Type B pancreatic cell (in vitro differentiated cells): ENCODE data around the gene MIPOL1. TPM values are rescaled to one million over a fixed set of nuclear protein-coding genes. Genes with fewer than 3 reads are reported as not detected.

Experiments used
- DNase-seq: peaks from one replicate; pipeline ENCODE4 v3.0.0; 2021; ENCODE audit warnings: mixed read lengths; ENCODE audit not compliant: unreplicated experiment; ENCODE audit errors: extremely low spot score
- H3K27ac Mint-ChIP-seq: 2 replicates; pipeline ENCODE4 v1.8.0; 2021; ENCODE audit warnings: mild to moderate bottlenecking, mixed read lengths
- H3K27me3 Mint-ChIP-seq: 2 replicates; pipeline ENCODE4 v1.8.0; 2021; ENCODE audit warnings: mixed read lengths
- H3K36me3 Mint-ChIP-seq: 2 replicates; pipeline ENCODE4 v1.8.0; 2021; ENCODE audit warnings: mixed read lengths
- H3K4me1 Mint-ChIP-seq: one replicate; pipeline ENCODE4 v1.8.0; 2021; ENCODE audit warnings: mixed read lengths; ENCODE audit not compliant: unreplicated experiment
- H3K4me3 Mint-ChIP-seq: 2 replicates; pipeline ENCODE4 v1.8.0; 2021; ENCODE audit warnings: mild to moderate bottlenecking, mixed read lengths
- H3K9me3 Mint-ChIP-seq: 2 replicates; pipeline ENCODE4 v1.8.0; 2021; ENCODE audit warnings: mixed read lengths
- total RNA-seq: library from RNA; stranded (reverse); gene quantifications from 2 replicates; pipeline ENCODE4 v1.2.1, GENCODE V29; 2021; ENCODE audit warnings: low replicate concordance
- TF ChIP-seq, protein P1 (sequence below): fragments of 200-600 bp; sonication (generic); conservative IDR thresholded peaks from 2 replicates; pipeline ENCODE4 v1.5.0; 2021; ENCODE audit warnings: antibody characterized with exemption, mild to moderate bottlenecking

The MIPOL1 gene
- total RNA-seq, 1 donor from 2014 or later, result 14.5 TPM

- no peaks in the 10 kb centered on the region for H3K36me3 Mint-ChIP-seq
- no peak overlapping the region for H3K4me3 Mint-ChIP-seq
- no peak for DNase-seq
- no peaks in the 10 kb centered on the region for H3K9me3 Mint-ChIP-seq
- no peak overlapping the region for H3K27ac Mint-ChIP-seq
- no peaks in the 10 kb centered on the region for H3K27me3 Mint-ChIP-seq
- H3K4me1 Mint-ChIP-seq, result no peaks in the 10 kb centered on the region
- TF ChIP-seq, protein P1, sequence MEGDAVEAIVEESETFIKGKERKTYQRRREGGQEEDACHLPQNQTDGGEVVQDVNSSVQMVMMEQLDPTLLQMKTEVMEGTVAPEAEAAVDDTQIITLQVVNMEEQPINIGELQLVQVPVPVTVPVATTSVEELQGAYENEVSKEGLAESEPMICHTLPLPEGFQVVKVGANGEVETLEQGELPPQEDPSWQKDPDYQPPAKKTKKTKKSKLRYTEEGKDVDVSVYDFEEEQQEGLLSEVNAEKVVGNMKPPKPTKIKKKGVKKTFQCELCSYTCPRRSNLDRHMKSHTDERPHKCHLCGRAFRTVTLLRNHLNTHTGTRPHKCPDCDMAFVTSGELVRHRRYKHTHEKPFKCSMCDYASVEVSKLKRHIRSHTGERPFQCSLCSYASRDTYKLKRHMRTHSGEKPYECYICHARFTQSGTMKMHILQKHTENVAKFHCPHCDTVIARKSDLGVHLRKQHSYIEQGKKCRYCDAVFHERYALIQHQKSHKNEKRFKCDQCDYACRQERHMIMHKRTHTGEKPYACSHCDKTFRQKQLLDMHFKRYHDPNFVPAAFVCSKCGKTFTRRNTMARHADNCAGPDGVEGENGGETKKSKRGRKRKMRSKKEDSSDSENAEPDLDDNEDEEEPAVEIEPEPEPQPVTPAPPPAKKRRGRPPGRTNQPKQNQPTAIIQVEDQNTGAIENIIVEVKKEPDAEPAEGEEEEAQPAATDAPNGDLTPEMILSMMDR, result no peak
Measured at GRCh38 chr14:37422319-37422718, 224.6 kb downstream of the MIPOL1 start.

GRCh38 chr14:37422748-37423147 is 225.0 kb downstream of the MIPOL1 start:
- Mint-ChIP-seq H3K4me1 (no peaks in the 10 kb centered on the region), H3K27ac (no peak overlapping the region), H3K4me3 (no peak overlapping the region), H3K36me3 (no peaks in the 10 kb centered on the region), H3K9me3 (no peaks in the 10 kb centered on the region), H3K27me3 (no peaks in the 10 kb centered on the region)
- TF ChIP-seq, protein P1, result no peak
- no peak for DNase-seq

DNA sequence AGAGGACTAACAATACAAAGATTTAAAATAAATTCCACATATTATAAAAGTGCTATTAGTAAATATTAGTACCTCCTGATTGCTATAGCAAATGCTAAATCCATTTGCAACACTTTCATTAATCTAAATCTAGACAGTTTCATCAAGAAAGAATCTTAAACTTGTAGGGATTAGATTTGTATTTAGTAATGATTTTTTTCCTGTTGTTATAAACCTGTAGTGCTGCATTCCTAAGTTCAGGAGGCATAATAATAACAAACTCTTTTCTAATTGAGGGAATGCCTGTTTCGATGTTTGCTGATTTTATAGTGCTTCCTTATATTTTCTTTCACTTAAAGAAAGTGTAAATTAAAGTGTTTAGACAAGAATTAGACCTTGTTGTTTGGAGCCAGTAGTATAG is 231.2 kb downstream of the MIPOL1 start:
- H3K4me1 Mint-ChIP-seq, result no peaks in the 10 kb centered on the region
- peak overlapping the region; percentile 71 for H3K4me3 Mint-ChIP-seq
- TF ChIP-seq, protein P1, result no peak
- no peak for DNase-seq
- H3K27me3 Mint-ChIP-seq, result no peaks in the 10 kb centered on the region
- no peaks in the 10 kb centered on the region for H3K9me3 Mint-ChIP-seq
- no peaks in the 10 kb centered on the region for H3K36me3 Mint-ChIP-seq
- H3K27ac Mint-ChIP-seq, result peak overlapping the region; percentile 74

- TF ChIP-seq, protein P1, result no peak
- H3K36me3 Mint-ChIP-seq, result no peaks in the 10 kb centered on the region
- no peak overlapping the region for H3K27ac Mint-ChIP-seq
- no peaks in the 10 kb centered on the region for H3K4me1 Mint-ChIP-seq
- peaks cover 2% of the 10 kb centered on the region for H3K9me3 Mint-ChIP-seq
- no peak for DNase-seq
- no peaks in the 10 kb centered on the region for H3K27me3 Mint-ChIP-seq
- H3K4me3 Mint-ChIP-seq, result no peak overlapping the region
Measured at GRCh38 chr14:37429618-37430017, 231.9 kb downstream of the MIPOL1 start.

GRCh38 chr14:37434867-37435266 is 237.1 kb downstream of the MIPOL1 start:
- TF ChIP-seq, protein P1, result no peak
- no peak overlapping the region for H3K27ac Mint-ChIP-seq
- no peak overlapping the region for H3K4me3 Mint-ChIP-seq
- H3K9me3 Mint-ChIP-seq, result peaks cover 5% of the 10 kb centered on the region
- no peak for DNase-seq
- H3K36me3 Mint-ChIP-seq, result no peaks in the 10 kb centered on the region
- H3K4me1 Mint-ChIP-seq, result no peaks in the 10 kb centered on the region
- no peaks in the 10 kb centered on the region for H3K27me3 Mint-ChIP-seq

- Mint-ChIP-seq H3K27ac (no peak overlapping the region), H3K36me3 (no peaks in the 10 kb centered on the region), H3K4me3 (no peak overlapping the region), H3K9me3 (peaks cover 5% of the 10 kb centered on the region), H3K27me3 (no peaks in the 10 kb centered on the region), H3K4me1 (no peaks in the 10 kb centered on the region)
- TF ChIP-seq, protein P1, result no peak
- no peak for DNase-seq
Measured at GRCh38 chr14:37436519-37436918, 238.8 kb downstream of the MIPOL1 start.
